GM20000 (cell line): Measurements from ENCODE around the gene PAM.

ENCODE experiments used
- DNase-seq: peaks from one replicate; pipeline ENCODE4 v3.0.0; 2012; ENCODE audit warnings: low spot score
- CTCF ChIP-seq: IDR thresholded peaks from 2 replicates; pipeline ENCODE4 v1.5.1; 2012; ENCODE audit warnings: mild to moderate bottlenecking, control low read depth; ENCODE audit errors: extremely low read depth, missing control alignments

PAM gene

GRCh38 chr5:102782217-102782872 lies 27.2 kb downstream of the PAM start:
- no peak for DNase-seq

DNA sequence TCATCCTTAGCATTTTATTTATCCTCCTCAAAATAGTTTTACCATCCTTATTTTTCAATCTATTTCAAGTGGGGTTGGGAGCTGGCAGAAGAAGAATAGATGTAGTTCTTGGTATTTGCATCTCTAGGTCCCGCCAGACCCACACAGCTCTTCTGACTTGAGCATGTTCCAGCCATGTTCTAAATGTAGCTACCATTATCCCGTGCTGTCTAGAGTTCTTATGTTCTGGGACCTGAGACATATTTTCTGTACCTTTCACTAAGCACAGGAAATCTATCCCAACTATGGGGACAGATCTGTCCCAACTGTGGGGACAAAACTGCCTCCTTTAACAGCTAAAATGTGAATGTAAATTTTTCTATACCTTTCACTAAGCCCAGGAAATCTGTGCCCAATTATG lies 32.0 kb downstream of the PAM start:
- no peak for TF ChIP-seq CTCF

More at GRCh38 chr5:102782217-102782872, 27.2 kb downstream of the PAM start:
- TF ChIP-seq CTCF = no peak

GRCh38 chr5:102788788-102789187 lies 33.7 kb downstream of the PAM start:
- no peak for TF ChIP-seq CTCF
- DNase-seq = no peak

More for the DNA sequence above, 32.0 kb downstream of the PAM start:
- DNase-seq = no peak

- DNase-seq = no peak
- TF ChIP-seq CTCF = no peak
Measured at GRCh38 chr5:102789469-102789868, 34.4 kb downstream of the PAM start.

- DNase-seq = no peak
- TF ChIP-seq CTCF = no peak
Measured at GRCh38 chr5:102790748-102791147, 35.6 kb downstream of the PAM start.

DNA sequence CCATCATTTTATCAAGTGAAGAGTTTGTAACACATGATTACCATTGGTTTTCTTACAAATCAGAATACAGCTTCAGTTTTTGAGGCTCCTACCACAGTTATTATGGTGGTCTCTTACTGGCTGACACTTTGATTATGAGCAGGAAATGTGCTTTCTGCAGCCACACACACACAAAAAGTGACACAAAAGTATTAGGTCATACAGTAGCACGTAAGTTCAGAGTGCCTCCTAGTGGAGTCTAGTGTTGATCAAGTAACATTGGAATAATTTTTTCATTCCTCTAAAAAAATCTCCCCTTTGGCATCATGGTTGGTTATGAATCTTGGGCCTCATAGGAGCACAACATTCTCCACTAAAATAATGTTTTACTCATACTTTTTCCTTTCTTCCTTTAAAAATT lies 37.6 kb downstream of the PAM start:
- TF ChIP-seq CTCF = no peak
- no peak for DNase-seq

- no peak for TF ChIP-seq CTCF
- DNase-seq = no peak
Measured at GRCh38 chr5:102794047-102794446, 38.9 kb downstream of the PAM start.
